GM06990 (cell line): ENCODE results near the gene MYH13.

Experiments used
- DNase-seq: peaks from one replicate; pipeline ENCODE4 v3.0.0-alpha.2; 2011; ENCODE audit not compliant: insufficient read length; ENCODE audit errors: extremely low read depth
- H3K27me3 ChIP-seq: replicated peaks from 2 replicates; pipeline ENCODE4 v1.6.0; 2011; ENCODE audit warnings: low read length; ENCODE audit not compliant: control insufficient read depth, insufficient read depth
- H3K36me3 ChIP-seq: 2 replicates; pipeline ENCODE4 v1.5.1; 2011; ENCODE audit warnings: low read length; ENCODE audit not compliant: control insufficient read depth, insufficient read depth
- H3K4me3 ChIP-seq: replicated peaks from 2 replicates; pipeline ENCODE4 v1.5.1; 2011; ENCODE audit warnings: low read depth, mild to moderate bottlenecking, control low read depth, low read length
- TF ChIP-seq, protein P1 (sequence below): IDR thresholded peaks from 2 replicates; pipeline ENCODE4 v1.5.1; 2011; ENCODE audit warnings: low read length, control low read depth, mild to moderate bottlenecking, inconsistent platforms; ENCODE audit not compliant: insufficient read depth, poor library complexity, severe bottlenecking

Gene MYH13

DNA sequence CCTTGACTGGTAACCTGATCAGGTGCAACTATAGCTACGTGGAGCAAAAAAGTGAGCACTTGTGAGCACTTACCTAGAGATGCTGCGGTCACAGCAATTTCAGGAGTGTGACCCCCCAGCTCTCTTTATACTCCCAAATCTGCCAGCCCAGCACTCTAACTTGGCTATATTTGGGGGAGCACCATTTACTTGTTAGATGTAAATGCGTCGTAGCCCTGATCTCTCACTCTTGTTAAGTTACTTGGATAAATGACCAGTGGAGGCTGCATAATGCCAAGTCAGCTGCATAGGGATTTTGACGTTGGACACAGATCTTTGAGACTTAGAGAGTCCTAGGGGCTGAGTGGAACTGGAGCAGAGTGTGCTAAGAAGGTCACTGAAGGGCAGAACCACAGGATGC, at the start of gene MYH13:
Gene MYH13 (minus strand): TSS at position 101 of the 400 bp plus-strand sequence. CDS start 8,476 bp downstream, outside the sequence.
- H3K4me3 ChIP-seq = no peak within 1 kb of the TSS
- TF ChIP-seq, protein P1, sequence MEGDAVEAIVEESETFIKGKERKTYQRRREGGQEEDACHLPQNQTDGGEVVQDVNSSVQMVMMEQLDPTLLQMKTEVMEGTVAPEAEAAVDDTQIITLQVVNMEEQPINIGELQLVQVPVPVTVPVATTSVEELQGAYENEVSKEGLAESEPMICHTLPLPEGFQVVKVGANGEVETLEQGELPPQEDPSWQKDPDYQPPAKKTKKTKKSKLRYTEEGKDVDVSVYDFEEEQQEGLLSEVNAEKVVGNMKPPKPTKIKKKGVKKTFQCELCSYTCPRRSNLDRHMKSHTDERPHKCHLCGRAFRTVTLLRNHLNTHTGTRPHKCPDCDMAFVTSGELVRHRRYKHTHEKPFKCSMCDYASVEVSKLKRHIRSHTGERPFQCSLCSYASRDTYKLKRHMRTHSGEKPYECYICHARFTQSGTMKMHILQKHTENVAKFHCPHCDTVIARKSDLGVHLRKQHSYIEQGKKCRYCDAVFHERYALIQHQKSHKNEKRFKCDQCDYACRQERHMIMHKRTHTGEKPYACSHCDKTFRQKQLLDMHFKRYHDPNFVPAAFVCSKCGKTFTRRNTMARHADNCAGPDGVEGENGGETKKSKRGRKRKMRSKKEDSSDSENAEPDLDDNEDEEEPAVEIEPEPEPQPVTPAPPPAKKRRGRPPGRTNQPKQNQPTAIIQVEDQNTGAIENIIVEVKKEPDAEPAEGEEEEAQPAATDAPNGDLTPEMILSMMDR = no peak
- DNase-seq = no peak
- H3K36me3 ChIP-seq = no peaks in the 10 kb centered on the region
- peaks cover 2% of the 10 kb centered on the region; the same call in 1 of the 2 replicates for H3K27me3 ChIP-seq

- no peak for DNase-seq
- TF ChIP-seq, protein P1 = no peak
- H3K27me3 ChIP-seq = no peaks in the 10 kb centered on the region
- no peaks in the 10 kb centered on the region for H3K36me3 ChIP-seq
- no peak within 1 kb of the TSS for H3K4me3 ChIP-seq
These were observed 49.2 kb upstream of the MYH13 start, which contains the start of gene MYH8 for GRCh38 chr17:10421900-10422542. Gene MYH8 (minus strand): TSS chr17:10421950. CDS start chr17:10420227, 1,723 bp downstream.

DNA sequence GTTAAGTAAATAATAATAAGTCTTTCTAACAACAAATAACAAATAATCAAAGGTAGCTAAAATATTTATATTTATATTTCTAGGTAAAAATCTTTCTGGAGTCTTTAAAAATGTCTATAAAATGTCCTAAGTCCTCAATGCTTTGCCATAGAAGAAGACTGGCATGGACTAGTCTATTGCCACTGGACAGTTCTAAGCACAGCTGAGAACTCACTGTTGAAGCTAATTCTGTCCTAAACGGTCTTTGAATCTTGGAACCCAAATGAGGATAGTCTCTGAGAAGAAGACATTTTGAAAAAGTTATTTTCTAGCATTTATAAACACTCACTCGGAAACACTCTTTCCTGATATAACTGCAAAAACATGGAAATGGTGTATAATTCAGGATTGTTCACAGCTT, 48.4 kb upstream of the MYH13 start:
- DNase-seq = no peak
- TF ChIP-seq, protein P1 = no peak
- no peaks in the 10 kb centered on the region for H3K27me3 ChIP-seq

DNA sequence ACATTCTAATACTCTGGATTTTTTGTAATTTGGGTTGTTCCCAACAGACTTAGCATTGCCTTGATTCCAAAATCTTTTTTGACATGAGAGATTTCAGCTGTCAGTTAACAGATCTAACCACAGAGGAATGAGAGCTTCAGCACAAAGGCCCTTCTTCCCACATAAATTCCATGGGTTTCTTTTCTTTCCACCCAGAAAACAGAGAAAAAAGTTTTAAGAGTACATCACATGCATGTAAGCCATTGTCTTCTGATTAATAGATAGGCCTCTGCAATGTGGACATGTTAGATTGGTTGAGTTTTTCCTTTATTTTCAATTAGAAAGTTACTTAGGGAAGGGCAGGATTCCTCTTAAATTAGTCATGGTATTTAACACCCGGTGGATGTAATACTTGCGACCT, 48.0 kb upstream of the MYH13 start:
- TF ChIP-seq, protein P1 = no peak
- H3K36me3 ChIP-seq = no peaks in the 10 kb centered on the region
- H3K27me3 ChIP-seq = no peaks in the 10 kb centered on the region
- no peak overlapping the region for H3K4me3 ChIP-seq
- DNase-seq = no peak

More for the DNA sequence above, 48.4 kb upstream of the MYH13 start:
- Histone ChIP-seq H3K4me3 (no peak overlapping the region), H3K36me3 (no peaks in the 10 kb centered on the region)

DNA sequence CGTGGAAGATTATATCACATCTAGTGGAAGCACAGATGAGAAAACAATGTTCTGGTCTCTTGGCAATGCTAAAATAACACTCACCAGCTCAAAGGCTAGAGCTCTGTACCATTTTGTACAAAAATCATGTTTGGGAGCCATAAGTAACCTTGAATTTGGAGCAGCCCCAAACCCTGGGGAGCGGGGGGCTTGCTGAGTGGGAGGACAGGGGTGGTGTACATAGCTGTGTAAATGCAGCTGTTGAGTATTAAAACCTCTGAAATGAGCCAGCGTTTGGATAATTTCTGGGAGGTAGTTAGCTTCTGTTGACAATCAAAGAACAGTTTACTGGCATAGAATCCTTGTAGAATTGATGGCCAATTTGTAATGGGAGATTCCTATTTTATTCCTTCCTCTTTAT, 44.6 kb upstream of the MYH13 start:
- H3K27me3 ChIP-seq = no peaks in the 10 kb centered on the region
- no peak overlapping the region for H3K4me3 ChIP-seq
- TF ChIP-seq, protein P1 = no peak
- no peaks in the 10 kb centered on the region for H3K36me3 ChIP-seq
- no peak for DNase-seq
